ENCODE data around the gene RPA1. TPM values are rescaled to one million over a fixed set of nuclear protein-coding genes. Genes with fewer than 3 reads are reported as not detected.
"Not testable (repeated sequence)": the region's sequence is repeated elsewhere in the genome, so short reads cannot be mapped to it uniquely, and the experiment has no call there.

Gene RPA1
- total RNA-seq, 4 donors from 2014 or later: 15.9 to 108 (median 41.5) TPM

DNA sequence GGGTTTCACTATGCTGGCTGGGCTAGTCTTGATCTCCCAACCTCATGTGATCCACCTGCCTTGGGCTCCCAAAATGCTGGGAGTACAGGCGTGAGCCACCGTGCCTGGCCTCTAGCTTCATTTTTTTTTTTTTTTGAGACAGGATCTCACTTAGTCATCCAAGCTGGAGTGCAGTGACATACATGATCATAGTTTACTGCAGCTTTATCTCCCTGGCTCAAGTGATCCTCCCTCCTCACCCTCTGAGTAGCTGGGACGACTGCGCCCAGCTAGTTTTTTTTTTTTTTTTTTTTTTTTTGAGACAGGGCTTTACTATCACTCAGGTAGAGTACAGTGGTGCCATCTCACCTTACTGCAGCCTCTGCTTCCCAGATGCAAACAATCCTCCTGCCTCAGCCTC is 9.7 kb downstream of the RPA1 start:
- no peak for TF ChIP-seq POLR2A (IDR thresholded peaks at IDR 0.05)
- TF ChIP-seq, protein P1, sequence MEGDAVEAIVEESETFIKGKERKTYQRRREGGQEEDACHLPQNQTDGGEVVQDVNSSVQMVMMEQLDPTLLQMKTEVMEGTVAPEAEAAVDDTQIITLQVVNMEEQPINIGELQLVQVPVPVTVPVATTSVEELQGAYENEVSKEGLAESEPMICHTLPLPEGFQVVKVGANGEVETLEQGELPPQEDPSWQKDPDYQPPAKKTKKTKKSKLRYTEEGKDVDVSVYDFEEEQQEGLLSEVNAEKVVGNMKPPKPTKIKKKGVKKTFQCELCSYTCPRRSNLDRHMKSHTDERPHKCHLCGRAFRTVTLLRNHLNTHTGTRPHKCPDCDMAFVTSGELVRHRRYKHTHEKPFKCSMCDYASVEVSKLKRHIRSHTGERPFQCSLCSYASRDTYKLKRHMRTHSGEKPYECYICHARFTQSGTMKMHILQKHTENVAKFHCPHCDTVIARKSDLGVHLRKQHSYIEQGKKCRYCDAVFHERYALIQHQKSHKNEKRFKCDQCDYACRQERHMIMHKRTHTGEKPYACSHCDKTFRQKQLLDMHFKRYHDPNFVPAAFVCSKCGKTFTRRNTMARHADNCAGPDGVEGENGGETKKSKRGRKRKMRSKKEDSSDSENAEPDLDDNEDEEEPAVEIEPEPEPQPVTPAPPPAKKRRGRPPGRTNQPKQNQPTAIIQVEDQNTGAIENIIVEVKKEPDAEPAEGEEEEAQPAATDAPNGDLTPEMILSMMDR (IDR thresholded peaks at IDR 0.05): no peak

DNA sequence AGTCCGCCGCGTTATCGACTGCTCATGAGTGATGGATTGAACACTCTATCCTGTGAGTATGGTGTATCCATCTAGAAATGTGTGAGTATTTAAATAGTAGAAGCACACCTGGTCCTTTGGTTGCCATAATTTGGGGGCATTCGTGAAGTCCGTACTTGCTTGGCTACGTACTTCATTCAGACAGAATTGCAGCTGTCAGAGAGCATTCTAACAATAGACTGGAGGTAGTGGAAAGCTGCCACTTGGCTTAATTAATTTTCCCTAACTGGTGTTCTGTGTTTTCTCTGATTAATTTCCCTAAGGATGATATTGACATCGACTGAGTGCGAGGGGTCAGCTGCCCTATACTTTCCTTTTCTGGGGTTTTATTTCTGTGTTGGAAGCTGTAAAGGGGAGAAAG is 14.1 kb downstream of the RPA1 start:
- no peak overlapping the region for H3K27ac ChIP-seq
- no peak for DNase-seq
- no peaks in the 10 kb centered on the region for H3K9me3 ChIP-seq
- no peaks in the 10 kb centered on the region for H3K4me1 ChIP-seq
- H3K4me3 ChIP-seq: no peak overlapping the region
- H3K36me3 ChIP-seq: no peaks in the 10 kb centered on the region
- no peaks in the 10 kb centered on the region for H3K27me3 ChIP-seq
- intact Hi-C loops (cut with DNase I; ENCODE audit: low total_unique reads): no loop called here
- TF ChIP-seq POLR2A (IDR thresholded peaks at IDR 0.05): no peak
- TF ChIP-seq, protein P1 (IDR thresholded peaks at IDR 0.05): no peak

More for the DNA sequence above, 9.7 kb downstream of the RPA1 start:
- Histone ChIP-seq H3K4me3 (no peak overlapping the region), H3K36me3 (no peaks in the 10 kb centered on the region), H3K4me1 (no peaks in the 10 kb centered on the region), H3K27me3 (no peaks in the 10 kb centered on the region), H3K27ac (no peak overlapping the region), H3K9me3 (no peaks in the 10 kb centered on the region)
- intact Hi-C loops (cut with DNase I; ENCODE audit: low total_unique reads): no loop called here
- no peak for DNase-seq

DNA sequence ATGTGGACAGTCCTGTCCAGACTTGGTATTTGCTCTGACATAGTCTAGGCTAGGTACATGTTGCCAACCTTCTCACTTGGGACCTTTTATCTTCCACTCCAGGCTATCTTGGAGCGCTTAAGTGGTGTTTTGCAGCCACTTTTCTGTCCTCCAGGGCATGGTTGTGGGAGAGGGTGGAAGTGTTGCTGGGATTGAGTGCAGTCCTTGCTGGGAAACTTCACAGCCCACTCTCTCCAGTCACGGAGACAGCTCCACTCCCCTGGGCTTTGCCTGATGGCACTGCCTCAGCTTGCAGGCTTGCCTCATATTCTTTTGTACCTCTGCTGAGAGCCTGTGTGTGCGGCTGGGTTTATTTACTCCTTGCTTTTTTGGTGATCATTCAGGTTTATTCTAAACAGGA is 17.4 kb downstream of the RPA1 start:
- Histone ChIP-seq H3K4me1 (no peaks in the 10 kb centered on the region), H3K27me3 (no peaks in the 10 kb centered on the region), H3K27ac (no peak overlapping the region), H3K36me3 (no peaks in the 10 kb centered on the region), H3K4me3 (no peak overlapping the region), H3K9me3 (no peaks in the 10 kb centered on the region)
- TF ChIP-seq, protein P1 (IDR thresholded peaks at IDR 0.05): no peak
- TF ChIP-seq POLR2A (IDR thresholded peaks at IDR 0.05): no peak
- no peak for DNase-seq
- intact Hi-C loops (cut with DNase I; ENCODE audit: low total_unique reads): no loop called here

DNA sequence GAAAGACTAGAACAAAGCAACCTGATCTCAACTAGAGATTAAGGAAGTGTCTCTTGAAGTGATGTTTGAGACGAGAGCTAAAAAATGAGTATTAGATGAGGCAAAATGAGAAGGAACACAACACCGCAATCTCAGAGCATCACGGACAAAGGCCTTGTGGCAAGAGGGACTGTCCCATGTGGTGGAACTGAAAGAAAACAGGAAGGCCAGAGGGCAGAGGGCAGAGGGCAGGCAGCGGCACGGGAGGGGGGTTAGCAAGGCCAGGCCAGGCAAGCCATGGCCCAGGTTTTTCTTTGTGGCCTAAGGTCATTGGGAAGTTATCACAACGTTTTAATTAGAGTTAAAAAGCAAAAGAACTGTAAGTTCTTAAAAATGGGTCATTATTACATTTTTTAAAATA is 22.5 kb downstream of the RPA1 start:
- intact Hi-C loops (cut with DNase I; ENCODE audit: low total_unique reads): no loop called here
- H3K36me3 ChIP-seq: no peaks in the 10 kb centered on the region
- no peak overlapping the region for H3K4me3 ChIP-seq
- H3K9me3 ChIP-seq: no peaks in the 10 kb centered on the region
- H3K27ac ChIP-seq: no peak overlapping the region
- no peaks in the 10 kb centered on the region for H3K4me1 ChIP-seq
- TF ChIP-seq, protein P1 (IDR thresholded peaks at IDR 0.05): no peak
- no peak for TF ChIP-seq POLR2A (IDR thresholded peaks at IDR 0.05)
- no peak for DNase-seq
- H3K27me3 ChIP-seq: no peaks in the 10 kb centered on the region

DNA sequence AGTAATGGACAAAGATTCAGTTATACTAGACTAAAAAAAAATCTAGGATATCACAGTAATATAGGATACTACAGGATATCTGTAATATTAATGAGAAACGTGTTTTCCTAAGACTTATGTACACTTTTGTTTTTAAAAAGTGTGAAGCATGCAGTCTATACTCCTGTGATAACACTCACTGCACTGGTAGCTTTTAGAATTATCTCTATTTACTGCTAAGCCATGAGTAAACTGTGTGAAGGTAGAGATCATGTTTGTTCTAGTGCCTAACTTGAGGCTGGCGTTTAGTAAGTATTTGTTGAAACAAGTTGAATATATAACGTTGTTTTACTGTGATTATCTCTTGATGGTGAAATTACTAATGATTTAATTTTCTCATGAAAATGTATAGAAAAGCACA is 23.9 kb downstream of the RPA1 start:
- intact Hi-C loops (cut with DNase I; ENCODE audit: low total_unique reads): no loop called here

DNA sequence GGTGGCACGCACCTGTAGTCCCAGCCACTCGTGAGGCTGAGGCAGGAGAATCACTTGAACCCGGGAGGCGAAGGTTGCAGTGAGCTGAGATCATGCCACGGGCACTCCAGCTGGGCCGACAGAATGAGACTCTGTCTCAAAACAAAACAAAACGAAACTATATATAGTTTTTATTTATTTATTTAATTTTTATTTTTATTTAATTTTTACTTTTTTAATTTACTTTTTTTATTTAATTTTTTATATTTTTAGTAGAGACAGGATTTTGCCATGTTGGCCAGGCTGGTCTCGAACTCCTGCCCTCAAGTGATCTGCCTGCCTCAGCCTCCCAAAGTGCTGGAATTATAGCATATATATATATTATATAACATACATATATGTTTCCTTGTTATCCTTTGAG is 26.7 kb downstream of the RPA1 start:
- H3K9me3 ChIP-seq; H3K36me3 ChIP-seq; H3K4me3 ChIP-seq; intact Hi-C loops (cut with DNase I; ENCODE audit: low total_unique reads); H3K27ac ChIP-seq; DNase-seq; H3K4me1 ChIP-seq; H3K27me3 ChIP-seq: not testable (repeated sequence)

More for the DNA sequence above, 23.9 kb downstream of the RPA1 start:
- Histone ChIP-seq H3K27me3 (no peaks in the 10 kb centered on the region), H3K27ac (no peak overlapping the region), H3K4me3 (no peak overlapping the region), H3K9me3 (no peaks in the 10 kb centered on the region), H3K36me3 (no peaks in the 10 kb centered on the region), H3K4me1 (no peaks in the 10 kb centered on the region)
- no peak for DNase-seq
- no peak for TF ChIP-seq POLR2A (IDR thresholded peaks at IDR 0.05)
- TF ChIP-seq, protein P1 (IDR thresholded peaks at IDR 0.05): no peak

Data from uterus (tissue), 4 donors.